ENCODE results near the gene CNTRL.
A peak's percentile ranks its signal among the peaks of the same experiment; 100 is the strongest.

Gene CNTRL

GRCh38 chr9:121204121-121204520 is 129.4 kb downstream of the CNTRL start:
- no peak for DNase-seq

- no peak for DNase-seq
Observed at GRCh38 chr9:121204611-121205010, 129.9 kb downstream of the CNTRL start.

- peak; percentile 70 for DNase-seq
Observed at GRCh38 chr9:121206516-121207370, 132.0 kb downstream of the CNTRL start.

- DNase-seq, result peak; percentile 39
Observed at GRCh38 chr9:121207371-121207940, 132.7 kb downstream of the CNTRL start.

- DNase-seq, result peak; percentile 30
Observed at GRCh38 chr9:121210536-121210935, 135.8 kb downstream of the CNTRL start.

- DNase-seq, result peak; percentile 79
Observed at GRCh38 chr9:121213136-121213806, 138.5 kb downstream of the CNTRL start.

- DNase-seq, result no peak
Observed at GRCh38 chr9:121214005-121214404, 139.2 kb downstream of the CNTRL start.

- no peak for DNase-seq
Observed at GRCh38 chr9:121216271-121216805, 141.6 kb downstream of the CNTRL start.

- peak; percentile 59 for DNase-seq
Observed at GRCh38 chr9:121217609-121218292, 143.0 kb downstream of the CNTRL start.

- no peak for DNase-seq
Observed at GRCh38 chr9:121218357-121219027, 143.7 kb downstream of the CNTRL start.

GRCh38 chr9:121219530-121219929 is 144.8 kb downstream of the CNTRL start:
- DNase-seq, result no peak

GRCh38 chr9:121220996-121221663 is 146.4 kb downstream of the CNTRL start:
- DNase-seq, result no peak

- no peak for DNase-seq
Observed at GRCh38 chr9:121221664-121222055, 146.9 kb downstream of the CNTRL start.

- DNase-seq, result peak; percentile 29
Observed at GRCh38 chr9:121222524-121223171, 147.9 kb downstream of the CNTRL start.

- DNase-seq, result no peak
Observed at GRCh38 chr9:121225240-121225639, 150.5 kb downstream of the CNTRL start.

- DNase-seq, result no peak
Observed at GRCh38 chr9:121226175-121226574, 151.4 kb downstream of the CNTRL start.
